GM19455 (cell line): ENCODE results near the gene CKAP4.
A peak's percentile ranks its signal among the peaks of the same experiment; 100 is the strongest.
"Not testable (repeated sequence)": the region's sequence is repeated elsewhere in the genome, so short reads cannot be mapped to it uniquely, and the experiment has no call there.

Source experiments
- ATAC-seq: cut with Tn5 transposase; IDR thresholded peaks from one replicate; pipeline ENCODE4 v1.9.1; 2021; ENCODE audit not compliant: unreplicated experiment

CKAP4 gene, protein sequence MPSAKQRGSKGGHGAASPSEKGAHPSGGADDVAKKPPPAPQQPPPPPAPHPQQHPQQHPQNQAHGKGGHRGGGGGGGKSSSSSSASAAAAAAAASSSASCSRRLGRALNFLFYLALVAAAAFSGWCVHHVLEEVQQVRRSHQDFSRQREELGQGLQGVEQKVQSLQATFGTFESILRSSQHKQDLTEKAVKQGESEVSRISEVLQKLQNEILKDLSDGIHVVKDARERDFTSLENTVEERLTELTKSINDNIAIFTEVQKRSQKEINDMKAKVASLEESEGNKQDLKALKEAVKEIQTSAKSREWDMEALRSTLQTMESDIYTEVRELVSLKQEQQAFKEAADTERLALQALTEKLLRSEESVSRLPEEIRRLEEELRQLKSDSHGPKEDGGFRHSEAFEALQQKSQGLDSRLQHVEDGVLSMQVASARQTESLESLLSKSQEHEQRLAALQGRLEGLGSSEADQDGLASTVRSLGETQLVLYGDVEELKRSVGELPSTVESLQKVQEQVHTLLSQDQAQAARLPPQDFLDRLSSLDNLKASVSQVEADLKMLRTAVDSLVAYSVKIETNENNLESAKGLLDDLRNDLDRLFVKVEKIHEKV

DNA sequence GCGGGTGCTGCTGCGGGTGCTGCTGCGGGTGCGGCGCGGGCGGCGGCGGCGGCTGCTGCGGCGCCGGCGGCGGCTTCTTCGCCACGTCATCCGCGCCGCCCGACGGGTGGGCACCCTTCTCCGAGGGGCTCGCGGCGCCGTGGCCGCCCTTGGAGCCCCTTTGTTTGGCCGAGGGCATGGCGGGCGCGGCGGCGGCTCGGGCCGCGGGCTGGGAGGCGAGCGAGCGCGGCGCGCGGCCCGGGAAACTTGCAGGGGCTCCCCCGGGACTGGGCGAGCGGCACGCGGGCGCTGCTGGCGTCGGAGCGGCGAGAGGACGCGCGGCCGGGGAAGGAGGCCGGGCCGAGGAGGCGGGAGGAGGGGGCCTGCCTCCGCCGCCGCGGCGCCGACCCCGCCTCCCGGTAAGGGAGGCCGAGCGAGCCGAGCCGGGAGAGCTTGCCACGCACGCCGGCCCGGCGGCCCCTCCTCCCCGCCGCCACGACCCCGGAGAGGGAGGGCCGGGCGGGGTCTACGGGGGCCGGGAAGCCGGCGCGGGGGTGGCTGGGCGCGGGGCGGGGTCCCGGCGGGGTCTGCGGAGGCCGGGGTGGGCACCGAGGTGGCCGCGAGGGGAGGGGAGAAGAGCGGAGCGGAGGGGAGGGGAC, at the start of gene CKAP4:
TSS of gene CKAP4 (minus strand) at position 347 of the 638 bp plus-strand sequence. CDS start at position 178, 169 bp downstream.
- peak; percentile 47 for ATAC-seq

GRCh38 chr12:106297075-106297474, 49.3 kb upstream of the CKAP4 start:
- no peak for ATAC-seq

- no peak for ATAC-seq
Observed at GRCh38 chr12:106296179-106296877, 48.5 kb upstream of the CKAP4 start.

DNA sequence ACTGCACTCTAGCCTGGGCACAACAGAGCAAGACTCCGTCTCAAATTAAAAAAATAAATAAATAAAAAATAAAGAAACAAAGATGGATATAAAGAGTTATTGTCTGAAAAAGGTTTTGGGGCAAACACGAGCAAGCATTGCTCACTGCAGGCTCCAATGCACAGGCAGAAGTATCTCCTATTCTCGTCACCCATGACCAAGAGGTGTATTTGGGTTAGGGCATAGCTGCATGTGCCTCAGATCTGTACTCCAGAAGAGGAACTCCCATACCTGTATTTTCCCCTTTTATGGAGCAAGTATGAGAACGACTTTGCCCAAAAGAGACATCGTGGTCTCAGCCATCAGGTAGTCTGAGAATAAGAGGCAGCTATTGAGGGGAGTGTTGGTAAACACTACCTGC, 44.5 kb upstream of the CKAP4 start:
- no peak for ATAC-seq

DNA sequence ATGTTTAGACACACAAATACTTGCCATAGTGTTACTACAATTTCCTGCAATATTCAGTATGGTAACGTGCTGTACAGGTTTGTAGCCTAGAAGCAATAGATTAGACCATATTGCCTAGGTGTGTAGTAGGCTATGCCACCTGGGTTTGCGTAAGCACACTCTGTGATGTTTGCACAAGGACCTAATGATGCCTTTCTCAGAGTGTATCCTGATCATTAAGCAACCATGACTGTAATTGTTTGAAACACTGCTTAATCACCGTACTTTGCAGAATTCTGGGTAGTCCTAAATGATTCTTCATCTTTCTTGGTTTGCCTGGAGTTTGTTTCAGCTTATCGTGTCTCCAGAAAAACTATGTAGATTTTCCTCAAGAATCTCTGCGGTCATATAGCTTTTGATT, 43.5 kb upstream of the CKAP4 start:
- no peak for ATAC-seq

DNA sequence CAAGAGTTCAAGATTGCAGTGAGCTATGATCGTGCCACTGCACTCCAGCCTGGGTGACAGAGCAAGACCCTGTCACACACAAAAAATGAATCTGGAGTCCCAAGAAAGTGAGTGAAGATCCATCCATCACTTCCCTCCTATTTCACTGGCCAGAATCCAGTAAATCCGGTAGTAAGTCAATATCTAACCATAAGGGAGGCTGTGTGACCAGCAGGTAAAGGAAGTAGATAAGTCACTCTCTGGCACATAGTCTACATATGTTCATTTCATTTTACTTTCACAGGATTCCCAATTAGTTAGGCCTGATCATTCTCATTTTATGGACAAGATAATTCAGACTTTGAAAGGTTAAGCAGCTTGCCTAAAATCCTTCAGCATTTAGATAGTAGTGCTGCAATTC, 42.8 kb upstream of the CKAP4 start:
- no peak for ATAC-seq

DNA sequence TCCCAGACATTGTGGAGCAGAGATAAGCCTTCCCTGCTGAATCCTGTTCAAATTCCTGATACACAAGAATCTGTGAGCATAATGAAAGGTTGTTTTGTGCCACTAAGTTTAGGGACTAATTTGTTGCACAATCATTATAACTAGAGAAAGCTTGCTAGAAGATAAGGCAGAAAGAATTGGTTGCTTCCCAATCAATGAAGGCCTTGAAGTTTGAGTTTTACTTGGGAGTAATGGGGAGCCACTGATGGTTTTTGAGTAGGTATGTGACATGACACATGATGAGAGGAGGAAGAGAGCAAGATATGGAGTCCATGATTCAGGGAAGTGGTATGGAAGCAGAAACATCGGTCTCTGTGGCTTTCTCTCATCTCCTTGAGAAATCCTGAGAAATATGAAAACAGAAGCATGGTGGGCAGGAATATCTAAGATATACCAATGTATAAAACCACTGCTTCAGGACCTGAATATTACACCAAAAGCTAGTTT, 41.4 kb upstream of the CKAP4 start:
- ATAC-seq = no peak

GRCh38 chr12:106288494-106289195, 40.8 kb upstream of the CKAP4 start:
- no peak for ATAC-seq

GRCh38 chr12:106288101-106288493, 40.3 kb upstream of the CKAP4 start:
- no peak for ATAC-seq

- ATAC-seq = no peak
Observed at GRCh38 chr12:106287364-106287763, 39.5 kb upstream of the CKAP4 start.

GRCh38 chr12:106286576-106287162, 38.8 kb upstream of the CKAP4 start:
- ATAC-seq = not testable (repeated sequence)

- ATAC-seq = no peak
Observed at GRCh38 chr12:106285982-106286381, 38.2 kb upstream of the CKAP4 start.

DNA sequence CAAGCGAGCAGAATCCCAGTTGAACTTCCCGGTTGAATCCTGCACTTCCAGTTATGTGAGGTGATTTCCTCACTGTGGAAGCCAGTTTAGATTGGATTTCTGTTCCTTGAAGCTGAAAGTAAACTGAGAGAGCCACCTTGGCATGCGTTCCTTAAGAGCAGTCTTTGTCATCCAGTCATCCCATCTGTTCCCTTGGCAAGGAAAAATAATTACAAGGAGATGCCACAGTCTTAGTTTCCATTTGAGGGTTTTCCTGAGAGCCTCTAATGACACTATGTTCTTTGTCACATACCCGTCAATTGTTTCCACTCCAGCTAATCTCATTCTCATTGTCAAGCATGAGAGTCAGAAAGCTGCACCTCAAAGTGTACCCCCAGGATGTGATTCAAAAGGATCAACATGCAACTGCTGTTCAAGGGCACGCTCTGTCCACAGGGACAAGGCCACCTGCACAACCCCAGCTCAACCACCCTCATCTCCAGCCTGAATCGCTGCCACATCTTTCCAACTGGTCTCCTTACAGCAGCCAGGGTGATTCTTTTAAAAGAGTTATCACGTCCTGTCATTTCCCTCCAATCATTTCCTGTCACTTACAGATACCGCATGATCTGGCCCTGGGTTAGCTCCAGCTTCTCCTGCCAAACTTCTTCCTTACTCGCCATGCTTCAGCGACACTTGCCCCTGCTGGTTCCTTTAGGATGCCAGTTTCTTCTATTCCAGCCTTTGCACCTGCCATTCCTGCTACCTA, 36.7 kb upstream of the CKAP4 start:
- ATAC-seq = no peak

DNA sequence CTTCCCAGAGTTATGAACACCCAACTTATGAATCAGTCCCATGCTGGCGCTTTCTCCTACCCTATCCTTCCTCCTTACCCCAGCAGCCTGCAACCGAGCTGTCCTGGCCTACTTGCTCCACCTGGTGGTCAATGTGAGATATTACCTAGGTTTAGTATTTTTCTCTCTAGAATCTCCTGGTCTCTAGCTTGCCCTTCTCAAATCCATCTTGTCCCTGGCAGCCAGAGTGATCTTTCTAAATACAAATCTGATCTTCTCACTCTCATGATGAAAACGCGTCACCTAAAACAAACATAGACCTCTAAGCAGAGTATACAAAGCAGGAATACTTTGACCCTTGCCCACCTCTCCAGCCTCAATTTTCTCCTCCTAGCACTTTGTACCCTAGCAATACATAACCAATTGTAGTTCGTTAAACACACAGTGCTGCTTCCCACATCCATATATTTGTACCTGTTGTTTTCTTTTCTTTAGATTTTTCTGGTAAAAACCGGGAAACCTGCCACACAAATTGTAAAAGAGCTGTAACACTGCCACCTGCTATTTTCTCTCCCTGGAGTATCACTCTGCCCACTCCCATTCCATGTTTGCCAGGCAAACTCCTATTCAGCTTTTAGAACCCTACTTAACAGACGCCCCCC, 34.8 kb upstream of the CKAP4 start:
- ATAC-seq = no peak

GRCh38 chr12:106281804-106282203, 34.0 kb upstream of the CKAP4 start:
- ATAC-seq = no peak

GRCh38 chr12:106281056-106281782, 33.4 kb upstream of the CKAP4 start:
- no peak for ATAC-seq

DNA sequence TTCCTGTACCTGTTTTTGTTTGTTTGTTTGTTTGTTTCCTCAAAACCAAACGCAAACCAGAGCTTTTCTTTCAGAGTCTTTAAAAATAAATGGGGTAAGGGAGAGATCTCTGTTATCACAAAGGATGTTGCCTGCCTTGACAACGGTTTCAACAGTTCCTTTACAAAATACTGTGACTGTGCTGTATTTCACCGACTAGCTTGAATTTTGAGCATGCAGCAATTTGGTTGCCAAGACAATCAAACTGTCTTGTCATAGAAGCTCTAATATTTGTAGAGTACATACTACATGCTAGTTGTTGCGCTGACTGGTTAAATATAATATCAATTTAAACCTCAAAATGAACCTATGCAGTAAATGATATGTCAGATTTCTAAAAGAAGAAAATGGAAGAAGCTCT, 32.3 kb upstream of the CKAP4 start:
- ATAC-seq = no peak

GRCh38 chr12:106276032-106276740, 28.4 kb upstream of the CKAP4 start:
- ATAC-seq = peak; percentile 74
